Stimulated activated CD8-positive, alpha-beta memory T cell treated with anti-CD3 and anti-CD28 coated beads, Interleukin-15, amount 100 ng/mL, for 4 hours (primary cell): ENCODE results near the gene NTMT1.
"Not testable (repeated sequence)": the region's sequence is repeated elsewhere in the genome, so short reads cannot be mapped to it uniquely, and the experiment has no call there.

ENCODE experiments used
- DNase-seq, 2 donors: peaks; one replicate each; pipeline ENCODE4 v3.0.0-alpha.2; 2020; ENCODE audit warnings: low read depth in 2 of 2

NTMT1 gene

DNA sequence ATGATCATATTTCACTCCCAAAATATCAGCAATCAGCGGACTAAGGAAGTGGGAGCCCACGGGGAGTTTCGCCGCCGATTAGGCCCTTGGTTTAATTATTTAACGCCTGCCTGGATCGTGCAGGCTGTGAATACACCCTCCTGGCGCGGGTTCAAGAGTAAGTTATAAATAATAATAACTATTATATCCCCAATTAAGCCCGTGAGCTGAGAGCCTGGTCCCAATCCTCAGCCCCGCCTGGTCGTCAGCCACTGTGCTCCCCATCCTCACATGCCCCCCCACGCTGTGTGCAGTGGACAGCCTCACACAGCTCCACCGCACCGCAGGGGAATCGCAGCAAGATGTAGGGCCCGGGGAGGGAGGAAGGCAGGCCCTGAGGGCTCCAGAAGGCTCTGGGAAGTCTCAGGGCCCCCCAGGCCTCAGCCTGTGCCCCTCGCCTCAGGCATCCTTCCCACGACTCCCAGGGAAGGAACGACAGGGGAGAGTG lies 28.6 kb downstream of the NTMT1 start:
- DNase-seq = no peak

DNA sequence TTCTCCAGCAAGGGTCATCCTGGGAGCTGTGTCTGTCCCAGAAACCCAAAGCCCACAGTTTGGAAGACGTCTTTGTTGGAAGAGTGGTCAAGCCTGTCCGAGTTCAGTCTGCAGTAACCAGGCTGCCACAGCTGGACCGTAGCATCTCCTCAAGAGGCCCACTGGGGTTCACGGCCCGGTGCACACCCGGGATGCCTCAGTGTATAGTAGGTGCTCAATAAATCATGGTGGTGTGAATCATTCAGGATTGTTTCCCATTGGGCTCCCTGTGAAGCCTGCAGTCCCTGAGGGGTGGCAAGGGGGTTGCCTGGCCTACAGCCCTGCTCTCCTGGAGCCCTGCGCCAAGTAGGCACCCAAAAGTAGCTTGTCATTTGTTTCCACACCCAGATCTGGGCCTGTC lies 29.2 kb downstream of the NTMT1 start:
- DNase-seq = no peak

DNA sequence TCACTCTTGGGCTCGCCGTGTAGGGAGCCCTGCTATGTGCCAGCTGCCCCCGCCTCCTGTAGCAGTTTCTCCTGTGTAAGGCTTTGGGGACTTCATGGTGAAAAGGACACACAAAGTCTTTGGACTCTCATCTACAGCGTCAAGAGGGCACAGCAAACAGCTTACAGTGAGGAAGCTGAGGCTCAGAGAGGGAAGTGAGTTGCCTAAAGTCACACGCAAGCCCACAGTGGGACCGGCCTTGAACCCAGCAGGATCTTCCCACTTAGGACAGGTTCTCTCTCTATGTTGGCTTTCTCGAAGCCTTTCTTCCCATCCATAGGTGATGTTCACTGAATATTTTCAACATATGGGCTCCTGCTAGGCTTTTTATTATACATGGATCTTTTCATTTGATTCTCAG lies 29.7 kb downstream of the NTMT1 start:
- DNase-seq = no peak

DNA sequence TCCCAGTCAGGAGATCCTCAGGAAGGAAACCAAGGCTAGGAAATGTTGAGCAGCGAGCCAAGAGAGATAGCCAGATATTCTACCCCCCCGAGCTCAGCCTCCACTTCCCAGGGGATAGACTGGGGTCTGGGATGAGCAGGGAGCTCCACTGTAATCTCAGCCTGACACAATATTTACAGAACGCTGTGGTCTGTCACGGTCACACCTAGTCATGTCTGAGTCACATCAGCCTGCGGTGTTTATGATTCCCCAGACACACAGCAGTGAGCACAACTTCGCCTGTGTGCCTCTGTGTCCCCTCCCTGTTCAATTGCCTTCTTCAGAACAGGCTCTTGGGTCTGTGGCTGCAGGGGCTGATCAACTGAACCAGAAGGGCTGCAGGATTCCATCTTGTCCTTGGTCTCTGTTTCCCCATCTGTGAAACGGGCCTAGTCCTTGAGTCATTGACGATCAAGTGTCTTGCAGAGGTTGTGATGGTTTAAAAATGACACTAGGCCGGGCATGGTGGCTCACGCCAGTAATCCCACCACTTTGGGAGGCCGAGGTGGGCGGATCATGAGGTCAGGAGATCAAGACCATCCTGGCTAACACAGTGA lies 30.9 kb downstream of the NTMT1 start:
- no peak for DNase-seq

DNA sequence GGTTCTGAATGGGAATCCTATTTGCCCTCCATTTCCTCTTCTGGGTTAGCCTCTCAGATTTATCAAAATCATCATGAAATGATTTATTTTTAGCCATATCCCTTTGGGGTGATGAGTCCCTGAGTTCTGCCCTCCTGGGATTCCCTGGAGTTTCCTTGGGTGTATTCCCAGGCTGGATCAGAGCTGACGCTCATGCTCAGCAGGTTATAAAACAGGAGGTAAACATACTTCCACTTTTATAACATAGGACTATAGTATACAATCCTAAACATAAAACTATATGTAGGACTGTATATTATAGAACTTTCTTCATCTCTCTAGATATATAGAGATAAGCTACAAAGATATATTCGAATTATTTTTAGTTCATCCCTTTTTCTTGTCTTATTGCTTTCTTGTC lies 35.1 kb downstream of the NTMT1 start:
- no peak for DNase-seq

DNA sequence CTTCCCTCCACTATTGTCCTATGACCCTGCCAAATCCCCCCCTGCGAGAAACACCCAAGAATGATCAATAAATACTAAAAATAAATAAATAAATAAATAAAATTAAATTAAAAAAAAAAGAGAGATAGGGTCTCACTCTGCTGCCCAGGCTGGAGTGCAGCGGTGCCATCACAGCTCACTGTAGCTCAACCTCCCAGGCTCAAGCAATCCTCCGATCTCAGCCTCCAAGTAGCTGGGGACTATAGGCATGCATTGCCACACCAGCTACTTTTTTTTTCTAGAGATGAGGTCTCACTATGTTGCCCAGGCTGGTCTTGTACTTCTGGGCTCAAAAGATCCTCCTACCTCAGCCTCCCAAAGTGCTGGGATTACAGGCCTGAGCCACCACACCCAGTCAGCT lies 36.3 kb downstream of the NTMT1 start:
- DNase-seq = not testable (repeated sequence)

DNA sequence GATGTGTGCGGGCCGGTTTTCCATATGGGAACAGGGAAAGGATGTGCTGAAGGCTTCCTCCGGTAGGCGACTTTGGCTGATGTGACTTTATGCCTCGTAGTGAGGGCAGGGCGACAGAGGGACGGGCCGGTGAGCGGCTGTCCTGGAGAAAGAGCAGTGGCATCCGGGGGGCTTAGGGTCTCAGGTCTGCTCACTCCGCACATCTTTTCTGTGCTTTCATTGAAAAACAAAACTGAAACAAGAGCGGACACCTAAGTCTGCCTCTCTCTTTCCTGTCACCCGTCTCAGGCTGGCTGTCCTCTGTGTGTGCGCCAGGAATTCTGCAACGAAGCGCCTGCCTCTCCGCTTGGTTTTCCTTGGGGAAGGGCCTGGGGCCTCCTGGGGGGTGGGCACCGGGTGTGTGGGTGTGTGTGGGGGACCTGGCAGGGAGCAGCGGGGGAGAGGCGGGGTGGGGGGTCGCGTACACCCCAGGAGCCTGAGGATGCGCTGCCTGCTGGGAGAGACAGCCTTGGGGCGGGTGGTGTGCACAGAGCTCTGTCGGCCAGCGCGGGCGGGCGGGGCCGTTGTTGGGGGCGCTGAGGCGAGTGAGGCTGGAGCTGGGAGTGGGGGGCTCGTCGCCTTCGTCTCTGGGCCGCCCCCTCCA lies 38.9 kb downstream of the NTMT1 start:
- DNase-seq = no peak

DNA sequence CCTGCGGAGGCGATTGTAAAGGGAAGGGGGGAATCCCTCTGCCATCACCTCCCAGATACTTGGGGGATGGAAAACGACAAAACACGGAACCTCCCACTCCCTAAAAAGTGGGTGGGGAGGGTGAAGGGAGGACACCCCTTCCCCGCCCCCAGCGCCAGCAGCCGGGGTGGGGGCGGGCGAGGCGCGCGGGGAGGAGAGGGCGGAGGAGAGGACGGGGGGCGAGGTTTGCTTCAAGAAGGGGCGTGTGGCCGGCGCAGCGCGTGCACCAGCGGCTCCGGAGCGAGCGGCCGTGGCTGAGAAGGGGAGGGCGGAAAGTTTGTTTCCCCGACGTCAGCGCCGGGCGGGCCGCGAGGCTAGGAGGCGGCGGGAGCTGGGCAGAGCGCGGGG lies 39.4 kb downstream of the NTMT1 start, which contains the start of gene PRRX2:
Gene PRRX2 (plus strand): TSS at position 259 of the 387 bp plus-strand sequence. CDS start 221 bp downstream, outside the sequence.
- peak in 1 of 2 donors; percentile 10 for DNase-seq

DNA sequence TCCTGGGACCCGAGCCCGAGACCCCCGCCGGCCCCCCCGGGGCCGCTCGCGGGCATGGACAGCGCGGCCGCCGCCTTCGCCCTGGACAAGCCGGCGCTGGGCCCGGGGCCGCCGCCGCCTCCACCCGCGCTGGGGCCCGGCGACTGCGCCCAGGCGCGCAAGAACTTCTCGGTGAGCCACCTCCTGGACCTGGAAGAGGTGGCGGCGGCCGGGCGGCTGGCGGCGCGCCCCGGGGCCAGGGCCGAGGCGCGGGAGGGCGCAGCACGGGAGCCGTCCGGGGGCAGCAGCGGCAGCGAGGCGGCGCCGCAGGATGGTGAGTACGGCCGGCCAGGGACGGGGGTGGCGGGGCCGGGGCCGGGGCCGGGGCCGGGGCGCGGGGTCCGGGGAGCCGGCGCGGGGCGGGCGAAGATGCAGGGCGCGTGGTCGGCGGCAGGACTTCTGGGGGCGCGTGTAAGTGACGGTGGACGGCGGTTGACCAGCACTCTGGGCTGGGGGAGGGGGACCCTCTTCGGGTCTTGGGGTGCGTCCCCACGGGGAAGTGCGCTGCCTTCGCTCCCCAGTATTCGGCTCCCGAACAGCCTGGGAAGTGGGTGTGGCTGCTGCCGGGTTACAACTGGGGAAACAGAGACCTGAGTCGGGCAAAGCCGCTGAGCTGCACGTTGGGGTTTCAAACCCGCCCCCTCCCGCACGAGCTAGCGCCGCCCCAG lies 40.0 kb downstream of the NTMT1 start:
- no peak for DNase-seq

DNA sequence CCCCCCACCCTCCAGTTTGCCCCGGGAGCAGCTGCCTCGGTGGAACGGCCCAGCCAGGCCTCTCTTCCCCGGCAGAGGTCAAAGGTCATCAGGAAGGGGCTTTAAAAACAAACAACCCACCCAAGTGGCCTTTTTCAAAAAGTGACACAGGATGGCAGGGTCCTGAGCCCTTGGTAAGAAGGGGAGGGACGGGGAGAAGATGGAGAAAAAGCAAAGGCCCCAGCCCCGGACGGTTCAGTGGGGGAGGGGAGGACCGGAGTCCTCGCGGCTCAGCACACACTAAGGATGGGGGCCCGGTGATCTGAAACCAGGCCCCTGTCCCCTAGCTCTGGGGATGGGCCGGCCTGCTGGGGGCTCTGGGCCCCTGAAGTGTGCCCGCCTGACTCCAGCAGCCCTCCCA lies 40.6 kb downstream of the NTMT1 start:
- no peak for DNase-seq

DNA sequence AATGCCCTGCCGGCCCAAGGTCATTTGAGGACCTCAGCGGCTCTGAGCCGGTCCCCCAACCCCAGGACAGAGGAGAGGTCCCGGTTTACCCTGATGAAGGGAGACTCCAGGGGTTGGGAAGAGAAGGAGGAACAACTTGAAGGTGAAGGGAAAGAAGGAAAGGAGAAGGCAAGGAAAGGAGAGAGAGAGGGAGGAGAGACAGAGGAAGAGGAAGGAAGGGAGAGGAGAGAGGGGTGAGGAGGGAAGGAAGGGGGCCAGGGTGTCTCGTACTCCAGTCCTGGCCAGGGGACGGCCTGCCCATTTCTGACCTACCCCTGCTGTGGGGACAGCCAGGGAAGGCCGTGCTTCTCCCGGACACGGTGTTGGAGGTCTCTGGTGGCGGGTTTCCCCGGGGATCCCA lies 41.4 kb downstream of the NTMT1 start:
- DNase-seq = no peak

DNA sequence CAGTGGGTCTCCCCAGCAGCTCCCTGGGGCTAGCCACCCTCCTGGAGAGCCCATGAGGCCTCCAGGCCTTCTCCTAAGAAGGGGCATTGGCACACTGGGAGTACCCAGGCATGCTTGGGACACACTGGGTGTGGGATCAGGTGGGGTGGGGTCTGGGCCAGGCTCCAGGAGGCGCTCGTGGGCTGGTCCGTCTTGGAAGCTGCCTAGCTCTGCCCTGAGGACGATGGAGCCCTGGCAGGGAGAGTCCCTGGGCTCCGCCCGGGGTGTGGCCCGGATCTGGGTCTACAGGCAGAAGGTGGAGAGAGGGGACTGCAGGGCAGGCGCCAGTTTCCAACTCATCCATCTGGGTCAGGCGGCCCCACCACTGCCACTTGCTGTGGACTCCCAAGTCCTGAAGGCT lies 41.9 kb downstream of the NTMT1 start:
- no peak for DNase-seq

DNA sequence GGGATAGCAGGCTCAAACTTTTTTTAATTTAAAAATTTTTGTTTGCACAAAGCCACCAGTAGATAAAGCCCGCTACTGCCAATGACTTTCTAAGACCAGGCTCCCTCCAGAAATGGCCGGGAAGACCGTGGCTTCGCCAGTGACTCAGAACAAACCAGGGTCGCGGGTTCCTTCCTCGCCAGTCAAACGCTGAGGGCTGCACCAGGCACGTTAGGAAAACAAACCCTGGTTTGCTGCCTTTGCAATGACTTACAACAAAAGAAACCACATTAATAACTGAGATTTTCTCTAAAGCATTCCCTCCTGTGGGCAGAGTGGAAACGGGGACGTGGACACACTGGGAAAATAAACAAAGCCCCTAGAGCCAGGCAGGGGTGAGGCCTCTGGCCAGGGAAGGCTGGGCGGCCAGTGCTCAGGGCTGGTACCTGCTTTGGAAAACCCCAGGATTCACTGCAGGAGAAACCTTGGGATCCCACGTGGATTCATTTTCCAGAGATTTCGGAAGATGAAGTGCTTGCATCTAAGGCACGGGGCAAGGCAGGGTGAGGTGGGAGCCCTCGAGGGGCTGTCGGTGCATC lies 43.3 kb downstream of the NTMT1 start:
- DNase-seq = no peak

DNA sequence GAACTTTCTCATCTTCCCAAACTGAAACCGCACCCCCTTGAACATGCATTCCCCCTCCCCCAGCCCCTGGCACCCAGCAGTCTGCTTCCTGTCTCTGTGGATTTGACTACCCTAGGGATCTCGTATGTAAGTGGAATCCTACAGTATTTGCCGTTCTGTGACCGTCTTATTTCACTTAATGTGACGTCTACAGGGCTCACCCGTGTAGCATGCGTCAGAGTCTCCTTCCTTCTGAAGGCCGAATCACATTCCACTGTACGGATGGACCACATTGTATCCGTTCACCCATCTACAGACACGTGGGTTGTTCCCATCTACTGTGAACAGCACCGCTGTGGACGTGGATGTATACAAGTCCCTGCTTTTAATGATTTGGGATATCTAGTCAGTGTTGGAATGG lies 44.0 kb downstream of the NTMT1 start:
- DNase-seq = no peak

DNA sequence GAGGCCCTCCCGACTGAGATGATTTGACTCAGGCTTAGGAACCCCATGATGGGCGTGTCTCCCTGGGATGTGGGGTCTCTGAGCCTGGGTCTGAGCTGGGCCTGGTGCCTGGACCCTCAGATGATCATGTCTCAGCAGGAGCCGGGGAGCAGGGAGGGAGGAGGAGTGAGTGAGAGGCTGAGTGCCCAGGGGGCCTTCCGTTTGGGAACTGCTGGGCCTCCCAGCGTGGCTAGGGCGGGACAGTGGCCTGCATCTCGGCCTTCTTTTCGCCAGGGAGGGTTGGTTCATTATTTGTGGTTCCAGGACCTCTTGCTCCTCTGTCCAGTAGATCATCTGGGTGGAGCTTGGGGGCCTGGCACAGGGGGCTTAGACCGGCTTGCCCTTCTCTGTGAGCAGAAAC lies 45.1 kb downstream of the NTMT1 start:
- DNase-seq = no peak

DNA sequence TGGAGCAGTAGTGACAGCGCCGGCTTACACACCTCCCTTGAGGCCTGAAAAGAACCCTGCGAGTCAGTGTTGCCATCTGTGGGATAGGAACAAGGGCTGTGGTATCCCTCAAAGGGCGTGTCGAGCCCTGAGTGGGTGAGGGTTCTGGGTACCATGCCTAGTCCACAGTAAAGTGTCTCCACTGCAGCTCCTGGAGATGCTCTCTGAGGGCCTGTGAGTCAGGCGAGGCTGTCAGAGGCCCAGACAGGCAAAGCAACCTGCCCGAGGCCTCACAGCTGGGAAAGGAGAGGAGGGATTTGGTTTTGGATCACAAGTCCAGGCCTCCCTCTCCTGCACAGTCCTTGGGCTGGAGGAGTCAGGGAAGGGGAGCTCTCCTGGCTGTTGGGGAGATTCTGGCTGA lies 45.6 kb downstream of the NTMT1 start:
- no peak for DNase-seq

DNA sequence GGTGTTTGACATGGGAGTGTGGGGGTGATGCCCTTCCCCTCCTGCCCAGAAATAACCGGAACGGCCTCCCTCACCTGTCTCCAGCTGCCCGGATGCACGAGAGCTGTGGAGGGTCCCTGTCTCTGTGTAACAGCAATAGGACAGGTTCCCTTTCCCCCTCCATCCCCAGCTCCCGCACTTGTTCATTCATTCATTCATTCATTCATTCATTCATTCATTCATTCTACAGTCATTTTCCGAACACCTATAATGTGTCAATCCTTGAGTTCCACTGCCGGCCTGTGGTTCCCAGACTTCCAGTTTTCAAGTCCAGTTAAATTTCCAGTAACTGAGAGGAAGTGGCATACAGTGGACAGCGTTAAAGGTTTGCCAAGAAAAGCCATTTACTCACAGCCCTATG lies 46.7 kb downstream of the NTMT1 start:
- no peak for DNase-seq

DNA sequence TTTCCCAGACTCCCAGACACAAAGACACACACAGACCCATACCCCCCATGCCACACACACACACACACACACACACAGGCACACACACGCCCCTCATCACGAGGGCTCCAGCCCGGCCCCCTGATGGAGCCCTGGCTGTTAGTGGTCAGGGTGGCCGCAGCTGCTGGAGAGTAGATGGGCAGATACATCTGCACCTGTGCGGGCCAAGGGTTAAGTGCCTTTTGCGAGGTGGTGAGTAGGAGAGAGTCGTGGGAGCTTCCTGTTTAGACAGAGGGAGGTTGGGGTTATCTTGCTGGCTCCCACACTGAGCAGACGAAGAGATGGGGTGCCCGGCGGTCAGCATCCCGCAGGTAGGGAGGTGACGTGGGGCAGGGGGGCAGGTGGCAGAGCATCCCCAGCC lies 47.6 kb downstream of the NTMT1 start:
- no peak for DNase-seq

DNA sequence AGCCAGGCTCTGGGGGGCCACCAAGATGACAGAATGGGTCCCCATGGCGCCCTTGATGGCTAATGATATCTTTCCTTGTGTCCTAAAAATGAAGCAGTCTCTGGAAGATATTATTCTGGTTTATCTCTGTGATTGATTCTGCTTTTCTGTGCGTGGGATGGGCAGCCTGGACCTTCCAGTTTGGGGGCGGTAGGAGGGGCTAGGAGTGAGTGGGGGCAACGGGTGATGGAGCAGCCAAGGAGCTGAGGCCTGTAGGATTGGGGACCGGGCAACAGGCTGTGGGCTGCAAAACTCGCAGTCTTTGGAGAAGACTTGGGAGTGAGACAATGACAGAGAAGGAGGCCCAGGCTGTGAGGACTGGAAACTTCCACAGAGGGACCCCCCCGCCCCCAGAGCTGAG lies 48.3 kb downstream of the NTMT1 start:
- DNase-seq = no peak

DNA sequence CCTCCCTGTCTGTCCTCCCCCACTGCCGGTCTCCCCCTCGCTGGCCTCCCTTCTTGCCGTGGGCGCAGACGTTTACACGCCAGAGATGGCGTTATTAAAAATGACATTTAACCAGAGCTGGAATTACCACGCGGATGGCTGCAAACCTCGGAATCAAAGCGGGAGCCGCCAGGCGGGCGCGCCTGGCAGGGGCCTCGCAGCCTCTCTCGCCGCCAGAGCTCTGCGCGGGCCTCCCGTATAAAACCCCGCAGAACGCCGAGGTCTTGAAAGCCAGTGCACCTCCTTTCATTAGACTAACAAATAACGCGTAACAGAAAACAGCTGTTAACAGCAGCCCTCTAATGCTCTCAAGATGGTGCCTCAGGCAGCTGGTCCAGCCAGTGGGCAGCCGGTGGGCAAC lies 49.7 kb downstream of the NTMT1 start:
- no peak for DNase-seq

DNA sequence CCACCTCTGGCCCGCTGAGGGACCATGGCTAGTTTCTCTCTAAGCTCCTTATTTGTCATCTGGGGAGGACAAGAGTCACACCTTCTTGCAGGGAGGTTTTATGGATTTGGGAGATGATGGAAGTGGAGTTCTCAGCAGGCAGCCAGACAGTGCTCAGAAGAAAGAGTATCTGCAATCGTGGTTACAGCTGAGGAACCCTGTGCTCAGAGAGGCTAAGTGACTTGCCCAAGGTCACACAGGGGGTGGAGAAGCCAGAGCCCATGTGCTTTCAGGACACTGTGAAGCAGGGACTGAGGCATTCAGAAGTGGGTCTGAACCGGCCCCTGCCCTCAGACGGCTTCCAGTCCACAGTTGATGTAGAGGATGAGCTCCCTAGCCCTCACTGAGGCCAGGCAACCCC lies 50.3 kb downstream of the NTMT1 start:
- no peak for DNase-seq

DNA sequence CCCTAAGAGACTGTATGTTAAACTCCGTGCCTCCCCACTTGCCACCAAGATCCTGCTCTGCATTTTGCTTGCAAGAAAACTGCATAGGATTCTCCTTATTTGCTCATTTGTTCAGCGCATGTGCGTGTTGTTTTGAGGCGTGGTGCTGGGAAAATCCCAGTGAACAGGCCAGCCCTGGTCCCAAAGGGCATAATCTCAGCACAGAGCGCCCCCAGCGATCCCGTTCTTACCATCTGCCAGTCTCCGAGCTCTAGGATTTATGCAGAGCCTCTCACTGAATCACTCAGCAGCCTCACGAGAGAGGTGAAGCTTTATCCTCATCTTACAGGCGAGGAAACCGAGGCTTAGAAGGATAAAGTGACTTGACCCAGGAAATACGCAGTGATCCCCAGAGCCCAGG lies 51.0 kb downstream of the NTMT1 start:
- DNase-seq = no peak

DNA sequence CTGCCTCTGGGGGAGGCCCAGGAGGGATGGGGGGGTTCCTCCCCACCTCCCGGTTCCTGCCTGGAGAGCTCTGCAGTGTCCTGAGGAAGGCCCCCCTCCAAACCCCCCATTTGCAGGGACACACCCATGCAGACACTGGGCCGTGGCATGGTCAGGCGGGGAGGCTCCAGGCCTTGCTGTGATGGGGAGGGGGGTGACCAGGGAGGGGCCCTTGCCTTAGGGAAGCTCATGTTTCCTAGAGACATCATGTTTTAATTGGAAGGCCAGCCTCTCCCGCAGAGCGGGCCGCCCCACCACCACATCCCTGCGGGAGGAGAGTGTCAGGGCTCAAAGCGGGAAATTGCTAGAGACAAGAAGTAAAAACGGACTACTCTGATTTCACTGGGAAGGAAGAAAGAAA lies 51.5 kb downstream of the NTMT1 start:
- DNase-seq = no peak
